Measurements from ENCODE around the gene SGF29.
A peak's percentile ranks its signal among the peaks of the same experiment; 100 is the strongest.
"Not testable (repeated sequence)": the region's sequence is repeated elsewhere in the genome, so short reads cannot be mapped to it uniquely, and the experiment has no call there.

Gene SGF29

GRCh38 chr16:28615486-28616223 lies 61.9 kb downstream of the SGF29 start:
- not testable (repeated sequence) for DNase-seq

GRCh38 chr16:28616224-28616577 lies 62.5 kb downstream of the SGF29 start:
- not testable (repeated sequence) for DNase-seq

DNA sequence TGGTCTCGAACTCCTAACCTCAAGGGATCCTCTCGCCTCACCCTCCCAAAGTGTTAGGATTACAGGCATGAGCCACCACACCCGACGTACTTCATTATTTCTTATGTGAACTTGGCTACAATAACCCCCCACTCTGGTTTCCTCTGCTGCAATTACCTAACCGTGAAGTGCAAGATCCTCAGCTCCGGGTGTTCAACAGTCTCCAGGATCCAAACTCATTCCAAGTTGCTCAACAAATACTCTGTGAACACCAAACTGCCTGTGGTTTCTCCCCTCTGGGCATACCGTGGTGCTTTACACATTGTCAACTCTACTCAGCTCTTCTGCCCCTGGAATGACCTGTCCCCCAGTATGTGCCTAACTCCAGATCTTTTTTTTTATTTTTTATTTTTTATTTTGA lies 62.9 kb downstream of the SGF29 start:
- no peak for DNase-seq

DNA sequence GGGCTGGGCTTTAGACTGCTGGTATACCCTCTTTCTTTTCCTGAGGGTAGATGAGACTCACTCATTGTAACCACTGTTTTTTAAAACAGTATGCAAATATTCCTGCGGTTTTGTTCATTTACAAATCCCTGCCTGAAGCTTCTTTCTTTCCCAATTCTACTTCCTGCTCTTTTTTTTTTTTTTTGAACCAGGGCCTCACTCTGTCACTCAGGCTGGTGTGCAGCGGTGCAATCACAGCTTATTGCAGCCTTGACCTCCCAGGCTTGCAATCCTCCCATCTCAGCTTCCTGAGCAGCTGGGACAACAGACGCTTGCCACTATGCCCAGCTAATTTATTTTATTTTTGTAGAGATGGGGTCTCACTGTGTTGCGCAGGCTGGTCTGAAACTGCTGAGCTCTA lies 64.2 kb downstream of the SGF29 start:
- DNase-seq = no peak

DNA sequence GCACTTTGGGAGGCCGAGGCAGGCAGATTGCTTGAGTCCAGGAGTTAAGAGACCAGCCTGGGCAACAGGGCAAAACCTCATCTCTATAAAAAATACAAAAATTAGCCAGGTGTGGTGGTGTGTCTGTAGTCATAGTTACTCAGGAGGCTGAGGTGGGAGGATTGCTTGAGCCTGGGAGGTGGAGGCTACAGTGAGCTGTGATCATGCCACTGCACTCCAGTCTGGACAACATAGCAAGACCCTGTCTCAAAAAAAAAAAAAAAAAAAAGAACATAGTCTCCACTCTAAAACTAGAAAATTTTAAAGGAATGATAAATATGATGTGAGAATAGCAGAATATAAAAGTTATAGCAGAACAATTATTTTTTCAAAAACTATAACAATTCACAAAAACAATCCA lies 66.6 kb downstream of the SGF29 start:
- DNase-seq = not testable (repeated sequence)

- DNase-seq = no peak
These were observed 67.9 kb downstream of the SGF29 start for GRCh38 chr16:28621481-28622155.

GRCh38 chr16:28622532-28623171 lies 68.9 kb downstream of the SGF29 start:
- DNase-seq = not testable (repeated sequence)

DNA sequence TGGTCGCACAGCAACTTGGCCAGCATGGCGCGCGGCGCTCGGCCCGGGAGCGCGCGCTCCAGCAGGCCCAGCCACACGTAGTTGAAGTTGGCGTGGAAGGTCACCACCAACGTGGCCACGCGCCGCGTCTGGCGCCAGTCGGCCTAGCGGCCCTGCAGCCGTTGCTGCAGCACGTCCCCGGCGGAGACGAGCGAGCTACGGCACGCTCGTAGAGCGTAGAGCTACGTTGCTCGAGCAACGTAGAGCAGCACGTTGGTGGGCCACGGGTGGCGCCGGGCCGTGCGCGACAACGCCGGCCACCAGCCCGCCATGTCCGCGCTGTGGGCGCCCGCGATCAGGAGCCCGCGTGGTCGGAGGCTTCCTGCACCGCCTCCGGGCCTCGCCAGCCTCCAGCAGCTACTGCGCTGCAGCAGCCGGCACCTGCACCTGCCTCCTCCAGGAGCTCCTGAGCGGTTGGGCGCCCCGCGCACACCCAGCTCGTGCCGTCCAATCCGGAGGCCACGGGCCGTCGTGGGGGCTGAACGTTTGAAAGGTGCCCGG lies 69.5 kb downstream of the SGF29 start:
- DNase-seq = peak; percentile 72

DNA sequence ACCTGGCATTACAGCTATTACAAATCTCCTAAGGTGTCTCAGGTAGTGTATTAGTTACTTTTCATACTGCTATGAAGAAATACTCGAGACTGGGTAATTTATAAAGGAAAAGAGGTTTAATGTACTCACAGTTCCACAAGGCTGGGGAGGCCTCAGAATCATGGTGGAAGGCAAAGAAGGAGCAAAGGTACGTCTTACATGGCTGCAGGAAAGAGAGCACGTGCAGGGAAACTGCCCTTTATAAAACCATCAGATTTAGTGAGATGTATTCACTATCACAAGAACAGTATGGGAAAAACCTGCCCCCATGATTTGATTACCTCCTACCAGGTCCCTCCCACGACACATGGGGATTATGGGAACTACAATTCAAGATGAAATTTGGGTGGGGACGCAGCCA lies 77.2 kb downstream of the SGF29 start:
- DNase-seq = not testable (repeated sequence)

- not testable (repeated sequence) for DNase-seq
These were observed 82.5 kb downstream of the SGF29 start for GRCh38 chr16:28636093-28636823.

DNA sequence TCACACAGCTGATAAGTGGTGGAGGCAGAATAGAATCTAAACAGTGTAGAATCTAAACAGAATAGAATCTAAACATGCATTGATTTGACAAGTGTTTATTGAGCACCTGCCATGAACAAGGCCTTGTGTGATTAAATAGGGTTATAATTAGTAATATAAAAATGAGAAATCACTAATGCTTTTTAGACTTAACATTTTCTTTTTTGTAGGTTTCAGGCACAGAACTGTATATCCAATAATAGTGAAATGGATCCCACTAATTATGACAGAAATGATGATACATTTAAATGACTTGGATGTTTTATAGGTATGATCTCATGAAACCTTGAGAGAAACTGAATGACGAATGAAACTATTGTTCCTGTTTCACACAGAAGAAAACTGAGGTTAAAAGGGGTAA lies 84.0 kb downstream of the SGF29 start, which contains the start of gene NPIPB8:
Gene NPIPB8, plus strand, starts transcription at position 301 of the 400 bp plus-strand sequence. CDS start 296 bp downstream, outside the sequence.
- DNase-seq = not testable (repeated sequence)

DNA sequence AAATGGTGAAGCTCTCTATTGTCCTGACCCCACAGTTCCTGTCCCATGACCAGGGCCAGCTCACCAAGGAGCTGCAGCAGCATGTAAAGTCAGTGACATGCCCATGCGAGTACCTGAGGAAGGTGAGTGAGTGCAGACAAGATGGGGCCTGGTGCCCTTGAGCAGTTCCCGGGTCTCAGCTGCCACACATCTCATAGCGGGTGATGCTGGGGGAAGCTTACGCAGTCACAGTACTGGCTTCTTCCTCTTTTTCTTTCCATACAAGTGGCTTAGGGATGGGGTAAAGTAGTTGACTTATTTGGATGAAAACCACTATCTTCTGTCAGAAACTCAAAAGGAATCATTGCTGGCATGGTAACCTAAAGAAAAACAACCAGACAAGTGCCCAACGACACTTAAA lies 84.6 kb downstream of the SGF29 start:
- not testable (repeated sequence) for DNase-seq

- DNase-seq = not testable (repeated sequence)
These were observed 86.2 kb downstream of the SGF29 start for GRCh38 chr16:28639959-28640358.

Data from stimulated activated CD4-positive, alpha-beta T cell treated with anti-CD3 and anti-CD28 coated beads, Interleukin-1b, Interleukin-23, amount 100 ng/mL, for 48 hours (primary cell).